Hepatocyte (in vitro differentiated cells): Measurements from ENCODE around the gene ZNF219.

Experiments
- CTCF ChIP-seq: fragments of 200-600 bp; sonication (generic); IDR thresholded peaks from 2 replicates; pipeline ENCODE4 v1.5.1; 2016; ENCODE audit warnings: antibody characterized with exemption, mild to moderate bottlenecking; ENCODE audit not compliant: poor library complexity
- EZH2 ChIP-seq: fragments of 200-600 bp; sonication (generic); IDR thresholded peaks from 2 replicates; pipeline ENCODE4 v1.6.1; 2016; ENCODE audit warnings: antibody characterized with exemption, mild to moderate bottlenecking, borderline replicate concordance
- EZH2phosphoT487 ChIP-seq: fragments of 200-600 bp; sonication (generic); IDR thresholded peaks from one replicate; pipeline ENCODE4 v1.6.1; 2018; ENCODE audit warnings: antibody characterized with exemption, mild to moderate bottlenecking, low read depth, moderate library complexity; ENCODE audit not compliant: unreplicated experiment, severe bottlenecking

- no peak for TF ChIP-seq CTCF
- no peak for TF ChIP-seq EZH2phosphoT487
- no peak for TF ChIP-seq EZH2
Observed at GRCh38 chr14:21121122-21121521, 22.7 kb upstream of the ZNF219 start.
